TTC549 (cell line): ENCODE data around the gene UNC5B.

ENCODE experiments used
- FAIRE-seq: peaks from 2 replicates; lab custom pipeline; 2012; peaks lifted over from hg19 to GRCh38; lab: Jason Lieb, UNC

Gene UNC5B

GRCh38 chr10:71301371-71301916 is 89.1 kb downstream of the UNC5B start:
- FAIRE-seq, result no peak

DNA sequence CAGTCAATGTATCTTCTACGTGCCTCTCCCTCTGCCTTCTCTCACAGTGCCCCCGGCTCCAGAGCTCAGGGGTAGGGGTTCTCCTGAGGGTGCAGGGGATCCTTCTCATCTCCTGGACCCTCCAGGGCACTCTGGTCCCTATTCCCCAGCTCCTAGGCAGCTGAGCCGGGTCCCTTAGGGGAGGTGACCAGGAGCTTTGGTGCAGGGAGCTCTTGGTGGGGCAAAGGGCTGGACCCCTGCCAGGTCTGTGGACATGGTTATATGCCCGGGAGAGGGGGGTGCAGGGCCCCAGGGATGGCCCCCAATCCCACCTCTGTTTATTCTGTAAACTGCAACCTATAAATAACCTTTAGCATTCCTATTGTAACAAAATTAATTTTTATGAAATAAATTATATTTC is 90.1 kb downstream of the UNC5B start:
- no peak for FAIRE-seq

GRCh38 chr10:71302874-71303568 is 90.7 kb downstream of the UNC5B start:
- FAIRE-seq, result no peak

DNA sequence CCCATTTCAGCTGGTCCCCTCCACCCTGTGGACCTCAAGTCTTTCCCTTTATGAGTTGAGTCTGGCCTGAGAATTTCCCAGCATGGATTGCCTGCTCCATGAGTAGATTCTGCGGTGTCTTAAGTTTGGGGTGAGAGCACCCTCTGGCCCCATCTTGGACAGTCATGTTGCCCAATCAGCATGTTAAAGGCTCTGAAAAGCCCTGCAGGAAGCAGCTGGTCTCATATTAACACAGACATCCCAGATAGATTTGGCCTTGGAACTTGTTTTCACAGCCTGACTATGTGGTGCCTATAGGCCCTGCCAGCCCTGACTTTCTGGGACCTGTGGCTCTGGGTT is 91.2 kb downstream of the UNC5B start:
- no peak for FAIRE-seq

GRCh38 chr10:71304914-71305313 is 92.5 kb downstream of the UNC5B start:
- no peak for FAIRE-seq

GRCh38 chr10:71306979-71307378 is 94.6 kb downstream of the UNC5B start:
- no peak for FAIRE-seq

- FAIRE-seq, result no peak
Measured at GRCh38 chr10:71307469-71308085, 95.2 kb downstream of the UNC5B start.

DNA sequence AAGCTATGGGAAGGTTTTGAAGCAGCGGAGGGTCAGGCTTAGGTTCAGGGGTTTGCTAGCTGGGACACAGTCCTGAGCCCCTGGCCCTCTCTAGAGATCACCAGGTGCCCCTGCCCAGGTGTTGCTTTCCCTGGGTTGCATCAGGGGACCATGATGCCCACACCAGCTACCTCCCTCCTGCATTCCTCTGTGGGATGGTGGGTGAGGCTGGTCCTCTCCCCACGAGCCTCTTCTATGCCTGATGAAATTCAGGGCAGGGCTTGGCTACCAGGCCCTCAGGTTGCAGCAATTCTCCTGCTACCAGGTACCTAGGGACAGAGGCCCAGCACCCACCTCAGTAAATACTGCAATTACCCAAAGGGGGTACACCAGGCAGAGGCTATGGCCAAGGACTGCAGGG is 95.9 kb downstream of the UNC5B start:
- no peak for FAIRE-seq

GRCh38 chr10:71308985-71309384 is 96.6 kb downstream of the UNC5B start:
- no peak for FAIRE-seq

DNA sequence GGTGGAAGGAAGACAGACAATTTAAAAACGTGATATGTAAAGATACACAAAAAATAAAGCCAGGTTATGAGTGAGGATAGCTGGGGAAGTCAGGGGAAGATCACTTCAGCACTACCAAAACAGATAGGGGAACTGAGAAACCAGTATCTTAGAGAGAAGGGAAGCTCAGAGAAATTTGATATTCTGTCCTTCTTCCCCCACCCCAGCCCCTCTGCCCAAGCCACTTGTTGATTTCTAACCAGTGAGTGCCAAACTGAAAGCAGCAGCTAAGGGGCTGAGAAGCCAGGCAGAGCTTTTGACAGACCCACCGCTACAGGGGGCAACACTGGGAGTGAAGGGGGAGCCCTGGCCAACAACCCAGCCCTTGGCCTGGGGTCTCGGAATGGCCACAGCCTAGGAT is 97.5 kb downstream of the UNC5B start:
- FAIRE-seq, result no peak

- no peak for FAIRE-seq
Measured at GRCh38 chr10:71312220-71312619, 99.8 kb downstream of the UNC5B start.

- no peak for FAIRE-seq
Measured at GRCh38 chr10:71312811-71313789, 100.7 kb downstream of the UNC5B start.

GRCh38 chr10:71314028-71314693 is 101.8 kb downstream of the UNC5B start:
- no peak for FAIRE-seq

GRCh38 chr10:71314694-71315225 is 102.4 kb downstream of the UNC5B start:
- no peak for FAIRE-seq

DNA sequence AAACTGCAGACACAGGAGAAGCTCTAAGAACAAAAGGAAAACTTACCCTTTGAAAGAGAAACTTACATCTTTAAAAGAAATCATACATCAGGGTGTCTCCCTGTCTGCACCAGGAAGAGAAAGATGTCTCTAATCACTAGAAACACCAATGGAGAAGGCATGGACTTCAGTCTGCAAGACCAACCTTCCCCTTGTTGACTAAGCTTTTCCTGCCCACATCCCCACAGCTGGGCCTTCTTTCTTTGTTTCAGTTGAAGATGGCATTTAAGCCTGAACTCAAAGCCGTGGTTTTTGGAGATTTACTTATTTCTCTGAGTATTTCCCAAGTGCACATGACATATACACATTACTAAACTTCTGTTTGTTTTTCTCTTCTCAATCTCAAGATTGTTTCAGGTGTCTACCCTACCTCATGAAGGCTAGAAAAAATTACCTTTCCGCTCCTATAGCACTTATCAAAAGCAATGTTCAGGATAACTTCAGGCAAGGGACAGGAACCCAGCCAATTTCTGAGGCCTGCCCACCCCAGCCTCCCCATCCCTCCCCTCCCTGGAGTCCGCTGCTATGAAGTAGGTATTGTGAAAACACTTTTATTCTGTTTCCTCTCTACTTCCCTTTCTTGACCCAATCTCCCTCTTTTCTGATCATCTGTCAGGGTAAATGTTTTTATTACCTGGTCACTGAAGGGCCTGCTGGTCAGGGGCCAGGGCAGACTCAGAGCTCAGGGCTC is 103.9 kb downstream of the UNC5B start:
- no peak for FAIRE-seq

- no peak for FAIRE-seq
Measured at GRCh38 chr10:71316786-71317160, 104.4 kb downstream of the UNC5B start.

DNA sequence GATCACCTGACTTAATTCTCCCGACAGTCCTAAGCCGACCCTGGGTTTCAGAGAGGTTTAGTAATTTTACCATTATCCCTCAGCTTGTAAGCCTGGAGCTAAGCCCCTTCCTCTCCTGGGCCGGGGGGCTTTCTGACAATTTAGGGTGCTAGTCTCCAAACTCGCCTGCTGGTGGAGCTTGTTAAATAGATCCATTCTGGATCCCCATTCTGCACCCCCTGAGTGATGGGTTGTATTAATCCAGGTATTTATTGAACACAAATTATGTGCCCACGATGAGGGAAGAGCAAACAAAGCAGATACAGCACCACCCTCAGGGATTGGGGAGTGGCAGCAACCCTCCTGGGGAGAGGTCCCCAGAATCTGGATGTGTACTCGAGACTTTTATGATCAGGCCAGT is 105.4 kb downstream of the UNC5B start:
- no peak for FAIRE-seq

- no peak for FAIRE-seq
Measured at GRCh38 chr10:71319042-71319799, 106.9 kb downstream of the UNC5B start, which contains the start of gene SLC29A3. Gene SLC29A3, plus strand, starts transcription at chr10:71319259. Its CDS starts 51 bp downstream, at chr10:71319310.

DNA sequence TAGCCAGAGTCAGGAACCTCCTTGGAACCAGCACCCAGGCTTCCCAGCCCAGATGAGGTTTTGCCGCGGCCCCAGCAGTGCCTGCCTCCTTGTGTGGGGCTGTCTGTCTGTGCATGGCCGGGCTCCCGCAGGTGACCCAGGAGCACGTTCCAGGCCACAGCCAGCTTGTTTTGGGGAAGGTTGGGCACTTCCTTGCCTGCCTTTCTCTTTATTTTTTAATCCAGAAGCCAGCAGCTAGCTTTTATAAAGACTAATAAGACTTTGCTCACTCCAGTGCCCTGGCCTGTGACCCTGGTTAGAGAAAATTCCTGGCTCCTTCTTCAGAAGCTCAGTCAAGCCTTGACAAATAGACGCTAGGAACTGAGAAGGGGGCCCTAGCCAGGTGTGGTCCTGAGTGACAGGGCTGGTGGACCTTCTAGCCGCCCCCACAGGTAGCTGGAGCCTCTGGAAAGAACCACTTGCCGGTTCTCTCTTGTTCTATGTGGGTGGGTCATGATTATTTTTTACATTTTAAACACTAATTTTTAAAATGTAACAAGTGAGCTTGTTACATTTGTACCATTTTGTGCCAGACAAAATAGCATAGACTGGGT is 107.5 kb downstream of the UNC5B start:
- no peak for FAIRE-seq

GRCh38 chr10:71320592-71320991 is 108.2 kb downstream of the UNC5B start:
- no peak for FAIRE-seq
